GM18868 (cell line): Measurements from ENCODE around the gene TP53TG3B.
"Not testable (repeated sequence)": the region's sequence is repeated elsewhere in the genome, so short reads cannot be mapped to it uniquely, and the experiment has no call there.

Experiments
- ATAC-seq: cut with Tn5 transposase; IDR thresholded peaks from one replicate; pipeline ENCODE4 v1.9.1; 2021; ENCODE audit warnings: mild to moderate bottlenecking, moderate library complexity; ENCODE audit not compliant: unreplicated experiment

Gene TP53TG3B

GRCh38 chr16:33360541-33360940, at the start of gene TP53TG3B:
TSS of gene TP53TG3B (plus strand) at chr16:33360841. CDS start at chr16:33360909, 68 bp downstream.
- ATAC-seq: not testable (repeated sequence)

- not testable (repeated sequence) for ATAC-seq
Measured at GRCh38 chr16:33336226-33337012, 24.2 kb upstream of the TP53TG3B start.

- ATAC-seq: not testable (repeated sequence)
Measured at GRCh38 chr16:33337627-33338542, 22.8 kb upstream of the TP53TG3B start.

DNA sequence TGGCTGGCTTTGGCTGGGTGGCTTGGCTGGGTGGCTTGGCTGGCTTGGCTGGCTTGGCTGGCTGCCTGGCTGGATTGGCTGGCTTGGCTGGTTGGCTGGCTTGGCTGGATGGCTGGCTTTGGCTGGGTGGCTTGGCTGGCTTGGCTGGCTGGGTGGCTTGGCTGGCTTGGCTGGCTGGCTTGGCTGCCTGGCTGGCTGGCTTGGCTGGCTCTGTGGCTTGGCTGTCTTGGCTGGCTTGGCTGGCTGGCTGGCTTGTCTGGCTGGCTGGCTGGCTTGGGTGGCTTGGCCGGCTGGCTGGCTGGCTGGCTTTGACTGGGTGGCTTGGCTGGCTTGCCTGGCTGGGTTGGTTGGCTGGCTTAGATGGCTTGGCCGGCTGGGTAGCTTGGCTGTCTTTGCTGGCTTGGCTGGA, 22.1 kb upstream of the TP53TG3B start:
- not testable (repeated sequence) for ATAC-seq

GRCh38 chr16:33339093-33340061, 21.3 kb upstream of the TP53TG3B start:
- ATAC-seq: not testable (repeated sequence)
